GM12878 (cell line): ENCODE results near the gene F7. TPM values are rescaled to one million over a fixed set of nuclear protein-coding genes. Genes with fewer than 3 reads are reported as not detected.

Experiments used
- ATAC-seq: fragments of 200-7000 bp; cut with Tn5 transposase; 3 replicates; pipeline ENCODE4 v1.9.1; 2020; ENCODE audit warnings: mild to moderate bottlenecking, moderate library complexity
- BruUV-seq: library from RNA; stranded (reverse); fragments of 400-500 nt; replicated peaks from 2 replicates; lab custom pipeline; 2021; lab: Mats Ljungman, UMichigan
- CTCF ChIA-PET: fragments of 300-600 bp; sonication (Branson Sonifier 250); formaldehyde crosslinking; extraction: SDS; loops from one replicate; lab custom pipeline; 2021; ENCODE audit warnings: inconsistent platforms; lab: Yijun Ruan, JAX
- POLR2A ChIA-PET: fragments of 350-600 bp; formaldehyde crosslinking; extraction: SDS; loops from one replicate; lab custom pipeline; 2021; ENCODE audit warnings: inconsistent platforms; lab: Charles Lee
- RAD21 ChIA-PET: fragments of 300-600 bp; sonication (Branson Sonifier 250); formaldehyde crosslinking; loops from one replicate; lab custom pipeline; 2023; ENCODE audit warnings: antibody characterized with exemption; ENCODE audit not compliant: unreplicated experiment; lab: Charles Lee
- SMC1A ChIA-PET: fragments of 300-600 bp; sonication (Branson Sonifier 250); formaldehyde crosslinking; loops from one replicate; lab custom pipeline; 2023; ENCODE audit not compliant: unreplicated experiment, uncharacterized antibody; lab: Charles Lee
- DNase-seq: peaks from one replicate; pipeline ENCODE4 v3.0.0-alpha.2; 2011; ENCODE audit warnings: low read depth, low spot score
- FAIRE-seq: peaks from 3 replicates; lab custom pipeline; 2011; peaks lifted over from hg19 to GRCh38; lab: Jason Lieb, UNC
- H2AFZ ChIP-seq: 2 replicates; pipeline ENCODE4 v1.6.0; 2011; ENCODE audit warnings: low read depth, low read length, control low read depth; ENCODE audit not compliant: control insufficient read depth
- H3K27ac ChIP-seq: 2 replicates; pipeline ENCODE4 v1.5.1; 2011; ENCODE audit warnings: control low read depth; ENCODE audit not compliant: control insufficient read depth, insufficient read depth
- H3K27me3 ChIP-seq, 2 experiments: replicated peaks in 1 of 2; 2 replicates each; pipeline versions ENCODE4 v1.6.0 to v1.6.1; 2011; ENCODE audit warnings: low read length in 1 of 2; ENCODE audit not compliant: control insufficient read depth in 2 of 2, insufficient read depth in 2 of 2
- H3K36me3 ChIP-seq, 2 experiments: 2 replicates each; pipeline ENCODE4 v1.5.1; 2011; ENCODE audit warnings: low read length in 1 of 2; ENCODE audit not compliant: control insufficient read depth in 2 of 2, insufficient read depth in 2 of 2
- H3K4me1 ChIP-seq: 2 replicates; pipeline ENCODE4 v1.6.1; 2011; ENCODE audit warnings: mild to moderate bottlenecking, low read length, moderate library complexity, mixed read lengths; ENCODE audit not compliant: control insufficient read depth, insufficient read depth
- H3K4me2 ChIP-seq: 2 replicates; pipeline ENCODE4 v1.6.0; 2011; ENCODE audit warnings: control low read depth; ENCODE audit not compliant: control insufficient read depth, insufficient read depth
- H3K4me3 ChIP-seq: fragments of 200-600 bp; sonication (generic); 2 replicates; pipeline ENCODE4 v1.5.1; 2016
- H3K79me2 ChIP-seq: 2 replicates; pipeline ENCODE4 v1.6.0; 2011; ENCODE audit warnings: low read length; ENCODE audit not compliant: control insufficient read depth, insufficient read depth
- H3K9ac ChIP-seq: 2 replicates; pipeline ENCODE4 v1.8.0; 2011; ENCODE audit warnings: low read length, control low read depth, mixed read lengths; ENCODE audit not compliant: control insufficient read depth, insufficient read depth
- H3K9me3 ChIP-seq: replicated peaks from 3 replicates; pipeline ENCODE4 v1.5.1; 2011; ENCODE audit warnings: mild to moderate bottlenecking, low read length; ENCODE audit not compliant: control insufficient read depth, insufficient read depth
- H4K20me1 ChIP-seq: 2 replicates; pipeline ENCODE4 v1.6.0; 2011; ENCODE audit not compliant: control insufficient read depth, insufficient read depth
- BMI1 ChIP-seq: fragments of 450-650 bp; IDR thresholded peaks from 2 replicates; pipeline ENCODE4 v1.6.1; 2016; ENCODE audit warnings: mild to moderate bottlenecking, moderate library complexity, borderline replicate concordance
- CEBPZ ChIP-seq: fragments of 150-350 bp; IDR thresholded peaks from 2 replicates; pipeline ENCODE4 v1.6.1; 2016; ENCODE audit warnings: low read depth, low read length
- CTCF ChIP-seq, 3 experiments: IDR thresholded peaks in 2 of 3; conservative IDR thresholded peaks in 1 of 3; 2 replicates each; pipeline ENCODE4 v1.5.1; 2011; ENCODE audit warnings: low read depth in 3 of 3, low read length in 3 of 3, mild to moderate bottlenecking in 3 of 3, control low read depth in 2 of 3, moderate library complexity in 2 of 3, inconsistent platforms in 1 of 3, mixed read lengths in 1 of 3; ENCODE audit not compliant: control insufficient read depth in 2 of 3, insufficient read depth in 1 of 3; ENCODE audit errors: extremely low read depth in 1 of 3
- ESRRA ChIP-seq: IDR thresholded peaks from 2 replicates; pipeline ENCODE4 v1.6.1; 2012; ENCODE audit warnings: mild to moderate bottlenecking, low read length, improper control_type of control experiment
- IRF3 ChIP-seq: fragments of 450-650 bp; IDR thresholded peaks from 2 replicates; pipeline ENCODE4 v1.6.1; 2014; ENCODE audit warnings: mild to moderate bottlenecking
- PBX3 ChIP-seq: IDR thresholded peaks from 2 replicates; pipeline ENCODE4 v1.6.1; 2011; ENCODE audit warnings: mild to moderate bottlenecking, low read depth, low read length, moderate library complexity; ENCODE audit not compliant: insufficient replicate concordance
- WGBS: methylation state at CpG from one replicate; pipeline ENCODE4 v1.1.6; 2016; ENCODE audit warnings: low lambda C conversion rate; ENCODE audit not compliant: insufficient replicate concordance, insufficient coverage; ENCODE audit errors: missing lambda C conversion rate; 5-methylcytosine and 5-hydroxymethylcytosine counted together
- in situ Hi-C: fragments of 300-500 bp; cut with MboI; formaldehyde crosslinking; loops from 9 replicates; pipeline ENCODE4 v1.14.3; 2018; ENCODE audit warnings: mixed read lengths
- intact Hi-C: fragments of 100-400 bp; cut with micrococcal nuclease; formaldehyde crosslinking; loops from one replicate; pipeline ENCODE4 v1.14.2; 2022; ENCODE audit not compliant: unreplicated experiment
- polyA plus RNA-seq, 11 experiments: library from polyadenylated mRNA; depleted of rRNA in 4 of 11; unstranded in 6 of 11; stranded (reverse) in 5 of 11; fragments of >200 nt; fragmentation: Nextera tagmentation in 4 of 11; fragmentation: Illumina TruSeq in 1 of 11; extraction: Ambion mirVana in 4 of 11; extraction: Trizol in 1 of 11; gene quantifications; 1 replicate in 1 of 11; 2 replicates in 10 of 11; pipeline versions ENCODE4 v1.2.1 to v1.2.3, GENCODE V29; 2011 to 2016; ENCODE audit warnings: inconsistent platforms in 2 of 11, missing spikeins in 2 of 11, low read depth in 1 of 11
- total RNA-seq, 4 experiments: library from RNA; depleted of rRNA in 3 of 4; stranded (reverse); fragments of >200 nt in 3 of 4; fragmentation: Illumina TruSeq in 1 of 4; extraction: Trizol in 1 of 4; gene quantifications; 2 replicates each; pipeline versions ENCODE4 v1.2.1 to v1.2.3, GENCODE V29; 2013 to 2021

Gene F7
- total and polyA plus RNA-seq, 10 of the 15 experiments (the other 5 are each of a cell fraction or from before 2014, with no cell fraction given), result not detected

- ChIA-PET RAD21 (no interaction called here), SMC1A (interaction anchor here (0.6 kb wide), 1 partner anchor 802 kb away, joined by 3 read pairs; no protein-coding TSS in a partner anchor), CTCF (no interaction called here), POLR2A (no interaction called here)
- H3K79me2 ChIP-seq, result no peaks in the 10 kb centered on the region
- TF ChIP-seq CTCF (IDR thresholded peaks at IDR 0.05 in 2 of 3, conservative IDR thresholded peaks at IDR 0.05 in 1 of 3; ENCODE audit: control insufficient read depth in 2 of 3, extremely low read depth in 1 of 3, insufficient read depth in 1 of 3, low read depth in 3 of 3, low read length in 3 of 3), result no peak
- no peak for TF ChIP-seq ESRRA
- no peak for TF ChIP-seq CEBPZ
- no peak for TF ChIP-seq IRF3
- no peak for TF ChIP-seq BMI1
- TF ChIP-seq PBX3, result no peak
- in situ Hi-C loops, result no loop called here
- 66% methylated on average over 58 of the region's 60 CpGs for WGBS
- no peak overlapping the region for H3K4me2 ChIP-seq
- no peak overlapping the region for H3K9ac ChIP-seq
- no peak for ATAC-seq
- BruUV-seq, result no TSS peak
- H3K4me3 ChIP-seq, result no peak overlapping the region
- no peaks in the 10 kb centered on the region for H4K20me1 ChIP-seq
- no peak for FAIRE-seq
- no peaks in the 10 kb centered on the region for H3K4me1 ChIP-seq
- H2AFZ ChIP-seq, result no peak overlapping the region
- H3K27ac ChIP-seq, result no peak overlapping the region
- DNase-seq, result no peak
- 0 out of 4 replicates have a peak, but pooled peaks cover 0 to 3% of the 10 kb centered on the region in 2 experiments for H3K27me3 ChIP-seq
- intact Hi-C loops, result loop anchor here (10.0 kb wide), 1 partner anchor 185 kb away; no protein-coding TSS in a partner anchor
- H3K36me3 ChIP-seq, result no peaks in the 10 kb centered on the region
- peaks cover 2% of the 10 kb centered on the region; the same call in 1 of the 3 replicates for H3K9me3 ChIP-seq
Observed at GRCh38 chr13:113129921-113130750, 24.5 kb downstream of the F7 start.
